NT2/D1 (cell line): Measurements from ENCODE around the gene PPP2R5C.

Source experiments
- YY1 ChIP-seq: IDR thresholded peaks from 2 replicates; pipeline ENCODE4 v1.6.1; 2011; ENCODE audit not compliant: insufficient read length, insufficient read depth
- ZNF274 ChIP-seq: IDR thresholded peaks from 2 replicates; pipeline ENCODE4 v1.6.1; 2011; ENCODE audit warnings: mild to moderate bottlenecking, low read depth, low read length

DNA sequence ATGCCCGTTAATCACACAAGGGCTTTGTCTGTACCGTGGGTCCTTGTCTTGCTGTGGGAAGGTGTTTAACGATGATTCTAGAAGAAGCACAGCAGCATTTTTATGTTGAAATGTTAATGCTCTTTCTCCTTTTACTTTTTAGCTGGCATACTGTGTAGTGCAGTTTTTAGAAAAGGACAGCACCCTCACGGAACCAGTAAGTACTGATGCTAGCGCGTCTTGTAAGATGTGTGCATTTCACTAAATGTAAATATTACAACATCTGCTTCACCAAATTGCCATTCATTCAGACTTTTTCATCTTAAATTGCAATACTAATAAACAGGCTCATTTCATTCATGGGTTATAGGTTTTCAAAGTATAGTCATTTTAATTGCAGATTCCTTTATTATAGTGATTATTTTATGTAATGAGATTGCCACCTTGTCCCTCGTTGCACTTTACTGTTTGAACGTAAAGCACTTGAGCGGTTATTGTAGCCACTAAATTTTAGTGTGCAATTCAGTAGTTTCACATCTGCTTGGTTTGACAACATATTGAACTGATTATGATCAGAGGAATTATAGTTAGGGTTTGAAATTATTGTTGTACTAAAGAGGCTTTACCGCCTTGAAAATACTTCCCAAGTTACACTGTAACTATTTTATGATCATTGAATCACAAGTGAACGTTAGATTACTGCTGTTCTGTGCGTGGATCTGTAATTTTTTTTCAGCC lies 133.0 kb downstream of the PPP2R5C start:
- TF ChIP-seq YY1 (no peak), ZNF274 (no peak)
